ENCODE data around the gene SPEF2. TPM values are rescaled to one million over a fixed set of nuclear protein-coding genes. Genes with fewer than 3 reads are reported as not detected.

Gene SPEF2
- total and polyA plus RNA-seq, 2 donors (not counting 1 experiment from before 2014, with no cell fraction given): 0.31 to 0.59 TPM

- H3K79me2 ChIP-seq (ENCODE audit: control insufficient read depth, insufficient read depth, low read length): no peaks in the 10 kb centered on the region
- no peak overlapping the region for H3K27ac Mint-ChIP-seq
- H3K4me3 Mint-ChIP-seq: no peak overlapping the region
- no peak overlapping the region for H3K27ac ChIP-seq (ENCODE audit: low read length in 2 of 2)
- no peak overlapping the region for H3K9ac ChIP-seq (ENCODE audit: low read length)
- H4K20me1 ChIP-seq (ENCODE audit: control insufficient read depth, insufficient read depth, low read length, poor library complexity, severe bottlenecking): no peaks in the 10 kb centered on the region
- intact Hi-C loops (cut with micrococcal nuclease): no loop called here
- POLR2A ChIA-PET: no interaction called here
- H2AFZ ChIP-seq (ENCODE audit: insufficient read depth, low read depth, low read length, poor library complexity, severe bottlenecking): no peak overlapping the region
- no peak for DNase-seq
- peaks cover 0 to 1% of the 10 kb centered on the region in 2 experiments for H3K36me3 ChIP-seq (replicated peaks in 1 of 2; ENCODE audit: control extremely low read depth in 1 of 2, control insufficient read depth in 1 of 2, extremely low read depth in 1 of 2, insufficient read depth in 2 of 2, low read length in 1 of 2)
- H3K4me3 ChIP-seq (ENCODE audit: control extremely low read depth in 1 of 5, extremely low read depth in 1 of 5, insufficient read depth in 1 of 5, low read depth in 2 of 5, low read length in 4 of 5): no peak overlapping the region
- H3K27me3 ChIP-seq (replicated peaks in 1 of 4; ENCODE audit: control extremely low read depth in 1 of 4, control insufficient read depth in 3 of 4, insufficient read depth in 4 of 4, low read length in 3 of 4): no peaks in the 10 kb centered on the region
- H3K27me3 Mint-ChIP-seq: peaks cover 3% of the 10 kb centered on the region
- H3K9me3 ChIP-seq (ENCODE audit: control extremely low read depth in 1 of 3, control insufficient read depth in 2 of 3, insufficient read depth in 1 of 3, low read length in 2 of 3): no peaks in the 10 kb centered on the region
- H3K4me2 ChIP-seq (replicated peaks; ENCODE audit: low read depth, low read length, poor library complexity, severe bottlenecking): no peak overlapping the region
- no peak for ATAC-seq (ENCODE audit: low read depth)
- no peak for TF ChIP-seq CTCF (IDR thresholded peaks at IDR 0.05)
- no peak for TF ChIP-seq EZH2 (IDR thresholded peaks at IDR 0.05; ENCODE audit: borderline replicate concordance, insufficient read depth, low read depth, low read length, poor library complexity, severe bottlenecking)
- CTCF ChIA-PET: no interaction called here
- H3K9me3 Mint-ChIP-seq (ENCODE audit: insufficient read depth): no peaks in the 10 kb centered on the region
- peaks cover 2 to 12% of the 10 kb centered on the region in 2 donors for H3K4me1 ChIP-seq (ENCODE audit: control insufficient read depth in 2 of 2, insufficient read depth in 2 of 2, low read length in 2 of 2)
- H3K4me1 Mint-ChIP-seq: peaks cover 16% of the 10 kb centered on the region
- 50% methylated on average over 1 of the region's 3 CpGs for WGBS (ENCODE audit: insufficient coverage)
These were observed 241.5 kb downstream of the SPEF2 start for GRCh38 chr5:35859101-35859661.

- Histone ChIP-seq H3K4me3 (ENCODE audit: control extremely low read depth in 1 of 5, extremely low read depth in 1 of 5, insufficient read depth in 1 of 5, low read depth in 2 of 5, low read length in 4 of 5) (no peak overlapping the region), H3K27me3 (replicated peaks in 1 of 4; ENCODE audit: control extremely low read depth in 1 of 4, control insufficient read depth in 3 of 4, insufficient read depth in 4 of 4, low read length in 3 of 4) (no peaks in the 10 kb centered on the region), H4K20me1 (ENCODE audit: control insufficient read depth, insufficient read depth, low read length, poor library complexity, severe bottlenecking) (no peaks in the 10 kb centered on the region), H3K79me2 (ENCODE audit: control insufficient read depth, insufficient read depth, low read length) (no peaks in the 10 kb centered on the region), H3K4me2 (replicated peaks; ENCODE audit: low read depth, low read length, poor library complexity, severe bottlenecking) (no peak overlapping the region), H2AFZ (ENCODE audit: insufficient read depth, low read depth, low read length, poor library complexity, severe bottlenecking) (no peak overlapping the region), H3K27ac (ENCODE audit: low read length in 2 of 2) (no peak overlapping the region), H3K9ac (ENCODE audit: low read length) (no peak overlapping the region), H3K9me3 (ENCODE audit: control extremely low read depth in 1 of 3, control insufficient read depth in 2 of 3, insufficient read depth in 1 of 3, low read length in 2 of 3) (no peaks in the 10 kb centered on the region), H3K36me3 (replicated peaks in 1 of 2; ENCODE audit: control extremely low read depth in 1 of 2, control insufficient read depth in 1 of 2, extremely low read depth in 1 of 2, insufficient read depth in 2 of 2, low read length in 1 of 2) (peaks cover 0 to 1% of the 10 kb centered on the region in 2 experiments), H3K4me1 (ENCODE audit: control insufficient read depth in 2 of 2, insufficient read depth in 2 of 2, low read length in 2 of 2) (peaks cover 0 to 4% of the 10 kb centered on the region in 2 donors)
- peaks cover 5% of the 10 kb centered on the region for H3K4me1 Mint-ChIP-seq
- intact Hi-C loops (cut with micrococcal nuclease): no loop called here
- ChIA-PET CTCF (no interaction called here), POLR2A (no interaction called here)
- ATAC-seq (ENCODE audit: low read depth) (no peak), DNase-seq (no peak)
- H3K27me3 Mint-ChIP-seq: peaks cover 3% of the 10 kb centered on the region
- TF ChIP-seq EZH2 (IDR thresholded peaks at IDR 0.05; ENCODE audit: borderline replicate concordance, insufficient read depth, low read depth, low read length, poor library complexity, severe bottlenecking): no peak
- TF ChIP-seq CTCF (IDR thresholded peaks at IDR 0.05): no peak
- no peak overlapping the region for H3K4me3 Mint-ChIP-seq
- H3K27ac Mint-ChIP-seq: no peak overlapping the region
- peaks cover 3% of the 10 kb centered on the region for H3K9me3 Mint-ChIP-seq (ENCODE audit: insufficient read depth)
- no CpG with 5 or more reads among the region's 1 CpG for WGBS (ENCODE audit: insufficient coverage)
These were observed 243.0 kb downstream of the SPEF2 start for GRCh38 chr5:35860686-35861085.
